Brain microvascular endothelial cell (primary cell): ENCODE measurements around the gene TP73.

Experiments
- DNase-seq: peaks from one replicate; pipeline ENCODE4 v3.0.0-alpha.2; 2020
- H3K27ac ChIP-seq: fragments of 250-450 bp; sonication (Bioruptor Pico); 2 replicates; pipeline ENCODE4 v1.5.1; 2020; ENCODE audit warnings: mild to moderate bottlenecking, moderate library complexity
- H3K27me3 ChIP-seq: fragments of 250-450 bp; sonication (Bioruptor Pico); replicated peaks from 2 replicates; pipeline ENCODE4 v1.5.1; 2020; ENCODE audit warnings: mild to moderate bottlenecking
- H3K36me3 ChIP-seq: fragments of 250-450 bp; sonication (Bioruptor Pico); replicated peaks from 2 replicates; pipeline ENCODE4 v1.5.1; 2020; ENCODE audit warnings: mild to moderate bottlenecking
- H3K4me3 ChIP-seq: 2 replicates; pipeline ENCODE4 v1.5.1; 2011; ENCODE audit warnings: low read depth, mild to moderate bottlenecking, control low read depth, low read length, moderate library complexity
- CTCF ChIP-seq: IDR thresholded peaks from 2 replicates; pipeline ENCODE4 v1.5.1; 2011; ENCODE audit warnings: low read depth, mild to moderate bottlenecking, moderate library complexity, low read length, control low read depth, inconsistent platforms; ENCODE audit errors: missing control alignments
- in situ Hi-C: cut with HindIII; loops from 2 replicates; pipeline ENCODE4 v1.10.0; 2017; ENCODE audit warnings: low sequenced_read_pairs, low pct_ligation_motif_present

Gene TP73

GRCh38 chr1:3708791-3709190, 56.5 kb downstream of the TP73 start:
- Histone ChIP-seq H3K36me3 (no peaks in the 10 kb centered on the region), H3K27me3 (peaks cover 52% of the 10 kb centered on the region), H3K4me3 (no peak overlapping the region), H3K27ac (no peak overlapping the region)
- no peak for DNase-seq
- in situ Hi-C loops = no loop called here
- no peak for TF ChIP-seq CTCF

GRCh38 chr1:3710251-3710650, 57.9 kb downstream of the TP73 start:
- Histone ChIP-seq H3K27me3 (peaks cover 50% of the 10 kb centered on the region), H3K36me3 (no peaks in the 10 kb centered on the region), H3K27ac (no peak overlapping the region), H3K4me3 (no peak overlapping the region)
- in situ Hi-C loops = no loop called here
- no peak for TF ChIP-seq CTCF
- no peak for DNase-seq

- in situ Hi-C loops = no loop called here
- no peak for TF ChIP-seq CTCF
- no peak for DNase-seq
- Histone ChIP-seq H3K27me3 (peaks cover 50% of the 10 kb centered on the region), H3K36me3 (no peaks in the 10 kb centered on the region), H3K27ac (no peak overlapping the region), H3K4me3 (no peak overlapping the region)
Measured at GRCh38 chr1:3711381-3711779, 59.1 kb downstream of the TP73 start.

- Histone ChIP-seq H3K27me3 (peaks cover 47% of the 10 kb centered on the region), H3K27ac (no peak overlapping the region), H3K36me3 (no peaks in the 10 kb centered on the region), H3K4me3 (no peak overlapping the region)
- in situ Hi-C loops = no loop called here
- no peak for TF ChIP-seq CTCF
- no peak for DNase-seq
Measured at GRCh38 chr1:3711780-3712451, 59.6 kb downstream of the TP73 start.

GRCh38 chr1:3712573-3713535, 60.5 kb downstream of the TP73 start:
- no peak overlapping the region for H3K27ac ChIP-seq
- in situ Hi-C loops = no loop called here
- no peak for DNase-seq
- no peaks in the 10 kb centered on the region for H3K36me3 ChIP-seq
- no peak for TF ChIP-seq CTCF
- peaks cover 38% of the 10 kb centered on the region for H3K27me3 ChIP-seq
- no peak overlapping the region for H3K4me3 ChIP-seq
